Right cardiac atrium (tissue), 5 donors: ENCODE data around the gene KCNQ4. TPM values are rescaled to one million over a fixed set of nuclear protein-coding genes. Genes with fewer than 3 reads are reported as not detected.
A peak's percentile ranks its signal among the peaks of the same experiment; 100 is the strongest.

Source experiments
- ATAC-seq, 2 donors: fragments of 200-7000 bp; cut with Tn5 transposase; one replicate each; pipeline versions ENCODE4 v1.8.0 to v1.9.1; 2020; ENCODE audit warnings: moderate library complexity in 2 of 2, mild to moderate bottlenecking in 1 of 2
- DNase-seq, 3 donors: peaks; one replicate each; pipeline ENCODE4 v3.0.0-alpha.2; 2020
- H3K27ac ChIP-seq: one replicate; pipeline ENCODE4 v1.5.1; 2013; ENCODE audit warnings: mild to moderate bottlenecking, low read length, control low read depth, moderate library complexity
- H3K27me3 ChIP-seq: one replicate; pipeline ENCODE4 v1.6.1; 2013; ENCODE audit not compliant: control insufficient read depth, insufficient read depth
- H3K4me1 ChIP-seq: one replicate; pipeline ENCODE4 v1.6.1; 2013; ENCODE audit warnings: low read length; ENCODE audit not compliant: control insufficient read depth, insufficient read depth
- H3K4me3 ChIP-seq: one replicate; pipeline ENCODE4 v1.5.1; 2013; ENCODE audit warnings: low read length, control low read depth
- H3K9me3 ChIP-seq: one replicate; pipeline ENCODE4 v1.6.1; 2013; ENCODE audit warnings: low read length; ENCODE audit not compliant: control insufficient read depth
- WGBS: extraction: QIAGEN DNeasy Blood & Tissue Kit; methylation state at CpG from one replicate; pipeline ENCODE4 v1.1.7; 2013; 5-methylcytosine and 5-hydroxymethylcytosine counted together
- intact Hi-C, 4 donors: fragments of 100-400 bp; cut with DNase I; formaldehyde crosslinking; loops; one replicate each; pipeline versions ENCODE4 v1.11.0 to v1.14.0; 2022 to 2023
- polyA plus RNA-seq: library from polyadenylated mRNA; stranded (reverse); fragments of 200-250 nt; gene quantifications from one replicate; pipeline ENCODE4 v1.2.3, GENCODE V29; 2013
- total RNA-seq, 4 donors: library from RNA; stranded (reverse); fragmentation: NEBNext Ultra II Directional; extraction: Animal tissue kit (Norgen Biotek cat#: 25700); gene quantifications; one replicate each; pipeline ENCODE4 v1.2.1, GENCODE V29; 2021
- donor health status: healthy with polysubstance abuse.
- donor health status: DM: no; HTN: yes; CAD: no.
- donor health status: DM: no; HTN: no; CAD: no.
- donor health status: DM: no; HTN: yes; CAD: no; lungs with severe emphysema.
- donor health status: DM: yes; HTN: yes; CAD: no.

The KCNQ4 gene
- total and polyA plus RNA-seq, 5 donors, result 0.71 to 1.8 (median 0.96) TPM

- Histone ChIP-seq H3K27ac (no peak overlapping the region), H3K9me3 (no peaks in the 10 kb centered on the region), H3K4me1 (peaks cover 2% of the 10 kb centered on the region), H3K27me3 (no peaks in the 10 kb centered on the region), H3K4me3 (no peak overlapping the region)
- WGBS, result 86% methylated on average over 3 of the region's 3 CpGs
- ATAC-seq (no peak), DNase-seq (no peak)
- intact Hi-C loops, result no loop called here
Observed at GRCh38 chr1:40743860-40744259, 39.7 kb upstream of the KCNQ4 start.

GRCh38 chr1:40745176-40745575 is 38.4 kb upstream of the KCNQ4 start:
- H3K9me3 ChIP-seq, result no peaks in the 10 kb centered on the region
- H3K27me3 ChIP-seq, result no peaks in the 10 kb centered on the region
- intact Hi-C loops, result no loop called here
- DNase-seq (no peak), ATAC-seq (no peak)
- H3K4me3 ChIP-seq, result no peak overlapping the region
- H3K27ac ChIP-seq, result no peak overlapping the region
- WGBS, result 41% methylated on average over 1 of the region's 1 CpG
- H3K4me1 ChIP-seq, result peaks cover 2% of the 10 kb centered on the region

- no peak overlapping the region for H3K27ac ChIP-seq
- no peak for DNase-seq
- 67% methylated on average over 2 of the region's 2 CpGs for WGBS
- intact Hi-C loops, result no loop called here
- H3K4me1 ChIP-seq, result no peaks in the 10 kb centered on the region
- no peak overlapping the region for H3K4me3 ChIP-seq
- no peaks in the 10 kb centered on the region for H3K9me3 ChIP-seq
- no peaks in the 10 kb centered on the region for H3K27me3 ChIP-seq
- ATAC-seq, result no peak
Observed at GRCh38 chr1:40746344-40747090, 37.1 kb upstream of the KCNQ4 start.

- no peak overlapping the region for H3K27ac ChIP-seq
- no peak for ATAC-seq
Observed at GRCh38 chr1:40748841-40749718, 34.5 kb upstream of the KCNQ4 start.

GRCh38 chr1:40749817-40750216 is 33.8 kb upstream of the KCNQ4 start:
- Histone ChIP-seq H3K27ac (no peak overlapping the region), H3K9me3 (no peaks in the 10 kb centered on the region), H3K27me3 (no peaks in the 10 kb centered on the region), H3K4me3 (no peak overlapping the region), H3K4me1 (no peaks in the 10 kb centered on the region)
- DNase-seq, result no peak
- ATAC-seq, result no peak
- intact Hi-C loops, result no loop called here
- WGBS, result 84% methylated on average over 3 of the region's 3 CpGs

More at GRCh38 chr1:40748841-40749718, 34.5 kb upstream of the KCNQ4 start:
- DNase-seq, result no peak
- Histone ChIP-seq H3K4me1 (no peaks in the 10 kb centered on the region), H3K9me3 (no peaks in the 10 kb centered on the region), H3K4me3 (no peak overlapping the region), H3K27me3 (no peaks in the 10 kb centered on the region)
- 84% methylated on average over 5 of the region's 5 CpGs for WGBS
- intact Hi-C loops, result no loop called here

GRCh38 chr1:40750451-40750908 is 33.1 kb upstream of the KCNQ4 start:
- Histone ChIP-seq H3K4me1 (peaks cover 3% of the 10 kb centered on the region), H3K4me3 (no peak overlapping the region), H3K9me3 (no peaks in the 10 kb centered on the region), H3K27me3 (no peaks in the 10 kb centered on the region), H3K27ac (no peak overlapping the region)
- ATAC-seq (no peak), DNase-seq (no peak)
- 81% methylated on average over 2 of the region's 2 CpGs for WGBS
- intact Hi-C loops, result no loop called here

- no peaks in the 10 kb centered on the region for H3K27me3 ChIP-seq
- H3K27ac ChIP-seq, result no peak overlapping the region
- peaks cover 3% of the 10 kb centered on the region for H3K4me1 ChIP-seq
- H3K4me3 ChIP-seq, result no peak overlapping the region
- intact Hi-C loops, result no loop called here
- WGBS, result 84% methylated on average over 4 of the region's 4 CpGs
- ATAC-seq, result no peak
- no peak for DNase-seq
- H3K9me3 ChIP-seq, result no peaks in the 10 kb centered on the region
Observed at GRCh38 chr1:40751802-40752201, 31.8 kb upstream of the KCNQ4 start.

GRCh38 chr1:40753142-40753882 is 30.3 kb upstream of the KCNQ4 start:
- DNase-seq (no peak), ATAC-seq (no peak)
- WGBS, result 94% methylated on average over 8 of the region's 8 CpGs
- H3K9me3 ChIP-seq, result no peaks in the 10 kb centered on the region
- H3K4me3 ChIP-seq, result no peak overlapping the region
- H3K27ac ChIP-seq, result peak overlapping the region; percentile 13
- no peaks in the 10 kb centered on the region for H3K27me3 ChIP-seq
- H3K4me1 ChIP-seq, result peaks cover 3% of the 10 kb centered on the region
- intact Hi-C loops, result no loop called here

GRCh38 chr1:40754201-40754600 is 29.4 kb upstream of the KCNQ4 start:
- DNase-seq, result no peak
- H3K4me3 ChIP-seq, result no peak overlapping the region
- no peak overlapping the region for H3K27ac ChIP-seq
- ATAC-seq, result no peak
- intact Hi-C loops, result no loop called here
- WGBS, result 91% methylated on average over 8 of the region's 8 CpGs
- peaks cover 3% of the 10 kb centered on the region for H3K4me1 ChIP-seq
- no peaks in the 10 kb centered on the region for H3K27me3 ChIP-seq
- no peaks in the 10 kb centered on the region for H3K9me3 ChIP-seq

- no peaks in the 10 kb centered on the region for H3K9me3 ChIP-seq
- ATAC-seq (peak; percentile 70 to 75), DNase-seq (peak in 1 of 3 donors; percentile 34)
- no peaks in the 10 kb centered on the region for H3K27me3 ChIP-seq
- no peak overlapping the region for H3K4me3 ChIP-seq
- 57% methylated on average over 4 of the region's 4 CpGs for WGBS
- H3K27ac ChIP-seq, result peak overlapping the region; percentile 14
- peaks cover 3% of the 10 kb centered on the region for H3K4me1 ChIP-seq
- intact Hi-C loops, result no loop called here
Observed at GRCh38 chr1:40755067-40755466, 28.5 kb upstream of the KCNQ4 start.

GRCh38 chr1:40756523-40756922 is 27.1 kb upstream of the KCNQ4 start:
- no peak for ATAC-seq

More at GRCh38 chr1:40756523-40756922, 27.1 kb upstream of the KCNQ4 start:
- no peaks in the 10 kb centered on the region for H3K9me3 ChIP-seq
- WGBS, result 95% methylated on average over 3 of the region's 3 CpGs
- H3K4me3 ChIP-seq, result no peak overlapping the region
- H3K4me1 ChIP-seq, result peaks cover 3% of the 10 kb centered on the region
- no peak overlapping the region for H3K27ac ChIP-seq
- intact Hi-C loops, result no loop called here
- H3K27me3 ChIP-seq, result no peaks in the 10 kb centered on the region
- no peak for DNase-seq
